IMR-90 (cell line): ENCODE measurements around the gene SDHC. TPM values are rescaled to one million over a fixed set of nuclear protein-coding genes. Genes with fewer than 3 reads are reported as not detected.

ENCODE experiments used
- ATAC-seq: fragments of 200-7000 bp; cut with Tn5 transposase; 2 replicates; pipeline ENCODE4 v1.9.1; 2020; ENCODE audit warnings: low read depth, mild to moderate bottlenecking, moderate library complexity
- BruUV-seq: library from RNA; stranded (reverse); fragments of 400-500 nt; replicated peaks from 2 replicates; lab custom pipeline; 2021; lab: Mats Ljungman, UMichigan
- CTCF ChIA-PET: fragments of 300-600 bp; formaldehyde crosslinking; extraction: SDS; loops from one replicate; lab custom pipeline; 2021; ENCODE audit warnings: antibody characterized with exemption; lab: Yijun Ruan, JAX
- POLR2A ChIA-PET: fragments of 300-600 bp; sonication (Branson Sonifier 250); formaldehyde crosslinking; loops from one replicate; lab custom pipeline; 2022; ENCODE audit warnings: antibody characterized with exemption; ENCODE audit not compliant: unreplicated experiment; lab: Charles Lee
- DNase-seq: peaks from one replicate; pipeline ENCODE4 v3.0.0; 2013
- H2AFZ ChIP-seq: replicated peaks from 2 replicates; pipeline ENCODE3; 2013; ENCODE audit warnings: low read length, mild to moderate bottlenecking; ENCODE audit not compliant: poor library complexity
- H2AK5ac ChIP-seq: 2 replicates; pipeline ENCODE4 v1.6.1; 2013; ENCODE audit warnings: low read depth, low read length, inconsistent platforms
- H2AK9ac ChIP-seq: replicated peaks from 2 replicates; pipeline ENCODE3; 2013; ENCODE audit warnings: mild to moderate bottlenecking, low read depth, low read length, moderate library complexity; ENCODE audit not compliant: poor library complexity
- H2BK120ac ChIP-seq: 2 replicates; pipeline ENCODE4 v1.6.1; 2013; ENCODE audit warnings: low read depth, low read length, inconsistent platforms
- H2BK15ac ChIP-seq: 3 replicates; pipeline ENCODE4 v1.6.1; 2013; ENCODE audit warnings: low read depth, low read length, inconsistent platforms
- H2BK20ac ChIP-seq: 2 replicates; pipeline ENCODE4 v1.6.1; 2013; ENCODE audit warnings: low read depth, mild to moderate bottlenecking, inconsistent platforms, low read length, moderate library complexity
- H2BK5ac ChIP-seq: 2 replicates; pipeline ENCODE4 v1.6.1; 2013; ENCODE audit warnings: mild to moderate bottlenecking, low read depth, low read length, inconsistent platforms; ENCODE audit not compliant: poor library complexity, severe bottlenecking
- H3K14ac ChIP-seq: replicated peaks from 2 replicates; pipeline ENCODE4 v1.6.1; 2013; ENCODE audit warnings: low read depth, low read length, inconsistent platforms
- H3K18ac ChIP-seq: 2 replicates; pipeline ENCODE4 v1.6.1; 2013; ENCODE audit warnings: low read depth, low read length, control low read depth
- H3K23ac ChIP-seq: 2 replicates; pipeline ENCODE4 v1.6.1; 2013; ENCODE audit warnings: low read depth, low read length, inconsistent platforms
- H3K27ac ChIP-seq: 2 replicates; pipeline ENCODE4 v1.5.1; 2013; ENCODE audit warnings: mild to moderate bottlenecking, control low read depth, low read length; ENCODE audit not compliant: insufficient read depth
- H3K27me3 ChIP-seq: 2 replicates; pipeline ENCODE4 v1.6.1; 2013; ENCODE audit warnings: low read length; ENCODE audit not compliant: control insufficient read depth, insufficient read depth
- H3K36me3 ChIP-seq: 2 replicates; pipeline ENCODE4 v1.6.1; 2013; ENCODE audit warnings: low read length, mixed read lengths; ENCODE audit not compliant: control insufficient read depth, insufficient read depth
- H3K4ac ChIP-seq: 2 replicates; pipeline ENCODE4 v1.6.1; 2013; ENCODE audit warnings: low read depth, low read length, inconsistent platforms
- H3K4me1 ChIP-seq: 2 replicates; pipeline ENCODE4 v1.6.1; 2013; ENCODE audit warnings: low read length, mixed read lengths; ENCODE audit not compliant: control insufficient read depth, insufficient read depth
- H3K4me2 ChIP-seq: 2 replicates; pipeline ENCODE4 v1.6.1; 2013; ENCODE audit warnings: low read depth, mild to moderate bottlenecking, control low read depth, low read length, moderate library complexity
- H3K4me3 ChIP-seq: 2 replicates; pipeline ENCODE4 v1.5.1; 2013; ENCODE audit warnings: low read depth, mild to moderate bottlenecking, control low read depth, low read length, moderate library complexity; ENCODE audit not compliant: insufficient read depth
- H3K56ac ChIP-seq: 2 replicates; pipeline ENCODE4 v1.6.1; 2013; ENCODE audit warnings: low read length, inconsistent platforms; ENCODE audit not compliant: insufficient read depth; ENCODE audit errors: extremely low read depth
- H3K79me1 ChIP-seq, 2 experiments: 2 replicates each; pipeline ENCODE4 v1.6.1; 2013; ENCODE audit warnings: low read length in 2 of 2, inconsistent platforms in 1 of 2, low read depth in 1 of 2
- H3K9ac ChIP-seq: 2 replicates; pipeline ENCODE4 v1.6.1; 2013; ENCODE audit warnings: low read depth, low read length, control low read depth
- H3K9me1 ChIP-seq: 2 replicates; pipeline ENCODE4 v1.6.1; 2013; ENCODE audit warnings: low read length, inconsistent platforms; ENCODE audit not compliant: insufficient read depth
- H3K9me3 ChIP-seq: 2 replicates; pipeline ENCODE4 v1.6.1; 2013; ENCODE audit warnings: low read length; ENCODE audit not compliant: control insufficient read depth, insufficient read depth
- H4K20me1 ChIP-seq: 2 replicates; pipeline ENCODE4 v1.6.1; 2013; ENCODE audit warnings: low read length, inconsistent platforms; ENCODE audit not compliant: insufficient read depth
- H4K5ac ChIP-seq: 2 replicates; pipeline ENCODE4 v1.6.1; 2013; ENCODE audit warnings: mild to moderate bottlenecking, low read depth, low read length, control low read depth
- H4K8ac ChIP-seq, 2 experiments: 2 replicates each; pipeline ENCODE4 v1.6.1; 2013; ENCODE audit warnings: low read depth in 2 of 2, low read length in 2 of 2, control low read depth in 1 of 2, inconsistent platforms in 1 of 2
- H4K91ac ChIP-seq: 2 replicates; pipeline ENCODE4 v1.6.1; 2013; ENCODE audit warnings: low read depth, low read length, inconsistent platforms; ENCODE audit not compliant: insufficient read depth
- BHLHE40 ChIP-seq: fragments of 150-350 bp; IDR thresholded peaks from 2 replicates; pipeline ENCODE4 v1.6.1; 2016; ENCODE audit warnings: mild to moderate bottlenecking, low read depth, low read length
- CEBPB ChIP-seq: IDR thresholded peaks from 2 replicates; pipeline ENCODE4 v1.6.1; 2012; ENCODE audit warnings: low read depth, low read length, improper control_type of control experiment
- CHD1 ChIP-seq: IDR thresholded peaks from 2 replicates; pipeline ENCODE4 v1.6.1; 2012; ENCODE audit warnings: low read depth, low read length, improper control_type of control experiment
- ELK1 ChIP-seq: fragments of 150-350 bp; IDR thresholded peaks from 2 replicates; pipeline ENCODE4 v1.6.1; 2016; ENCODE audit warnings: low read depth, mild to moderate bottlenecking, low read length, moderate library complexity, borderline replicate concordance
- MAFK ChIP-seq: IDR thresholded peaks from 2 replicates; pipeline ENCODE4 v1.6.1; 2012; ENCODE audit warnings: low read depth, low read length, improper control_type of control experiment
- MXI1 ChIP-seq: IDR thresholded peaks from 2 replicates; pipeline ENCODE4 v1.6.1; 2012; ENCODE audit warnings: low read depth, mild to moderate bottlenecking, low read length, moderate library complexity, borderline replicate concordance
- POLR2A ChIP-seq: IDR thresholded peaks from 2 replicates; pipeline ENCODE4 v1.6.1; 2012; ENCODE audit warnings: mild to moderate bottlenecking, low read depth, low read length
- RCOR1 ChIP-seq: IDR thresholded peaks from 2 replicates; pipeline ENCODE4 v1.6.1; 2012; ENCODE audit warnings: mild to moderate bottlenecking, low read length, improper control_type of control experiment; ENCODE audit not compliant: insufficient replicate concordance
- RFX5 ChIP-seq: IDR thresholded peaks from 2 replicates; pipeline ENCODE4 v1.8.0; 2012; ENCODE audit warnings: low read depth, mild to moderate bottlenecking, low read length, moderate library complexity
- SMC3 ChIP-seq: fragments of 150-350 bp; IDR thresholded peaks from 2 replicates; pipeline ENCODE4 v1.6.1; 2016; ENCODE audit warnings: low read depth, mild to moderate bottlenecking, antibody characterized with exemption, low read length, moderate library complexity
- dilution Hi-C: fragments of 300-500 bp; cut with HindIII; formaldehyde crosslinking; loops from one replicate; pipeline ENCODE4 v1.14.3; 2018; ENCODE audit warnings: low sequenced_read_pairs; ENCODE audit not compliant: unreplicated experiment
- in situ Hi-C: fragments of 300-500 bp; cut with MboI; formaldehyde crosslinking; loops from 3 replicates; pipeline ENCODE4 v1.14.3; 2019; ENCODE audit warnings: low sequenced_read_pairs, inconsistent platforms, mixed read lengths
- intact Hi-C: fragments of 100-400 bp; cut with micrococcal nuclease; formaldehyde crosslinking; loops from 2 replicates; pipeline ENCODE4 v1.10.0; 2022
- polyA plus RNA-seq, 3 experiments: library from polyadenylated mRNA; depleted of rRNA; stranded (reverse); fragments of >200 nt; gene quantifications; 2 replicates each; pipeline ENCODE4 v1.2.3, GENCODE V29; 2012; ENCODE audit warnings: low replicate concordance in 1 of 3
- total RNA-seq: library from RNA; depleted of rRNA; stranded (reverse); fragments of >200 nt; gene quantifications from 2 replicates; pipeline ENCODE4 v1.2.3, GENCODE V29; 2012
- TF ChIP-seq, protein P1 (sequence below): fragments of 150-350 bp; IDR thresholded peaks from 2 replicates; pipeline ENCODE4 v1.6.1; 2017; ENCODE audit warnings: mild to moderate bottlenecking, antibody characterized with exemption, low read length, low read depth

SDHC gene
- total and polyA plus RNA-seq, 2 of the 4 experiments (the other 2 are of a cell fraction) = 158 to 235 TPM

DNA sequence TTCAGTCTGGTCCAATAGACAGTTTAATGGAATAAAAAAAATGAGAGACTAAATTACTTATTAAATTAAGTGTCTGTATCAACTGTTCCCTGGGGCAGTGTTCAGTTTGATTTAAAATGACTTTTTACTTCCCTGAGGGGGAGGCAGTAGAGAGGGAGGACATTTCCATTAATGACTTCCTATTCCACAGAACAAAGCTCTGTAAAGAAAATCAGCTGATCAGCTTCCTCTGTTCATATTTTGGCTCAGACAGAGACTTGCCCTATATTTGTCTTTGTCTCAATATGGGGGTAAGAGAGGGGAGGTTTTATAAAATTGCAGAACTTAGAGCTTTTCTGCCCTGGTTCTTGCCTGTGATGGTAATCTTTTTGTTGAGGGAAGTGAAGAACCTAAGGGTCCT lies 45.1 kb downstream of the SDHC start:
- Histone ChIP-seq H4K8ac (no peak overlapping the region), H4K20me1 (no peaks in the 10 kb centered on the region), H3K4me3 (no peak overlapping the region), H3K23ac (no peak overlapping the region), H3K4me2 (no peak overlapping the region), H3K27me3 (no peaks in the 10 kb centered on the region), H3K36me3 (peaks cover 7% of the 10 kb centered on the region), H2AFZ (no peak overlapping the region), H3K4ac (no peak overlapping the region), H3K56ac (no peak overlapping the region), H4K91ac (no peak overlapping the region), H3K27ac (no peak overlapping the region), H3K4me1 (no peaks in the 10 kb centered on the region), H2BK120ac (no peak overlapping the region), H2BK5ac (no peak overlapping the region), H2BK15ac (no peak overlapping the region), H3K9me1 (no peaks in the 10 kb centered on the region), H3K14ac (no peak overlapping the region), H3K9ac (no peak overlapping the region), H3K18ac (no peak overlapping the region), H3K9me3 (no peaks in the 10 kb centered on the region), H2AK9ac (no peak overlapping the region), H2BK20ac (no peak overlapping the region), H3K79me1 (peaks cover 0 to 4% of the 10 kb centered on the region in 2 experiments; a peak in 1 of 4 replicates), H2AK5ac (no peak overlapping the region), H4K5ac (no peak overlapping the region)
- in situ Hi-C loops = no loop called here
- DNase-seq (no peak), ATAC-seq (no peak)
- POLR2A ChIA-PET = no interaction called here
- dilution Hi-C loops = no loop called here
- no peak for TF ChIP-seq MAFK
- no peak for TF ChIP-seq CHD1
- TF ChIP-seq SMC3 = no peak
- TF ChIP-seq RCOR1 = no peak
- TF ChIP-seq, protein P1, sequence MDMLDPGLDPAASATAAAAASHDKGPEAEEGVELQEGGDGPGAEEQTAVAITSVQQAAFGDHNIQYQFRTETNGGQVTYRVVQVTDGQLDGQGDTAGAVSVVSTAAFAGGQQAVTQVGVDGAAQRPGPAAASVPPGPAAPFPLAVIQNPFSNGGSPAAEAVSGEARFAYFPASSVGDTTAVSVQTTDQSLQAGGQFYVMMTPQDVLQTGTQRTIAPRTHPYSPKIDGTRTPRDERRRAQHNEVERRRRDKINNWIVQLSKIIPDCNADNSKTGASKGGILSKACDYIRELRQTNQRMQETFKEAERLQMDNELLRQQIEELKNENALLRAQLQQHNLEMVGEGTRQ = no peak
- TF ChIP-seq MXI1 = no peak
- no peak for TF ChIP-seq BHLHE40
- TF ChIP-seq RFX5 = no peak
- no peak for TF ChIP-seq ELK1
- TF ChIP-seq POLR2A = no peak
- no peak for TF ChIP-seq CEBPB
- CTCF ChIA-PET = no interaction called here
- intact Hi-C loops = no loop called here
- BruUV-seq = no TSS peak
